HL-60/S4 treated with phorbol 12-myristate 13-acetate at 8.2 ng/mL for 4 days and 3 days (cell line): ENCODE measurements around the gene FLACC1.
"Not testable (repeated sequence)": the region's sequence is repeated elsewhere in the genome, so short reads cannot be mapped to it uniquely, and the experiment has no call there.

Experiments used
- in situ Hi-C: fragments of 300-500 bp; cut with MboI; formaldehyde crosslinking; loops from 2 replicates; pipeline ENCODE4 v1.15.0; 2022; ENCODE audit warnings: low sequenced_read_pairs

FLACC1 gene

GRCh38 chr2:201353116-201353515 is 4.0 kb downstream of the FLACC1 start:
- in situ Hi-C loops: no loop called here

- in situ Hi-C loops: no loop called here
These were observed 6.3 kb downstream of the FLACC1 start for GRCh38 chr2:201350879-201351278.

GRCh38 chr2:201349601-201350000 is 7.5 kb downstream of the FLACC1 start:
- in situ Hi-C loops: no loop called here

DNA sequence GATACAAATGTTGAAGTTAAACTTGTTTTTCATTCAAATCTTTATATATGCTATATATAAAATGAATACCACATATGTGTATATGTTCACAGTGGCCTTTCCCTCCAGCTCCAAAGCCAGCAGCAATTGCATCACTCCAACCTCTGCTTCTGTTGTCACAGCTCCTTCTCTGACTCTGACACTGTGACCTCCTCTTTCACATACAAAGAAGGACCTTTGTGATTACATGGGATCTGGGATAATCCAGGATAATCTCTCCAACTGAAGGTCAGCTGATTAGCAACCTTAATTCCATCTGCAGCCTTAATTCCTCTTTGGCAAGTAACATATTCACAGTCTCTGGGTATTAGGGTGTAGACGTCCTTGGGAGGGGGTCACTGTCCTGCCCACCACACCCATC is 8.4 kb downstream of the FLACC1 start:
- in situ Hi-C loops: no loop called here

DNA sequence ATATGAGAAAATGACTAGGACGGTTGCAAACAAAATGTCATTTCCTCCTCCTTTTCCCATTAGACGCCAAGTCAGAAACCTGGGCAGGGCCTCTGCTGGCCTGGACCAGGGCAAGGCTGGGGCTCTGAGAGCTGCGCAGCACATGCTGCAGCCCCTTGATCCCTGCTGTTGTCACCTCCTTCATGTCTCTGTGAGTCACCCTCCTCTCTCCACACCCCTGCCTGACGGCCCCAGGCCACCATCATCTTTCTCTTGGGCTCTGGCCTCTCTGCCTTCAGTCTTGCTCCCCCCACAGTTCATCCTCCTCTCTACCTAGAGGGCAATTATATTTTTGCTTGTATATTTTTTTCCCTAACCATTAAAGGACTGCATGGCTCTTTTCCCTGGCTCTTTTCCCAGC is 10.0 kb downstream of the FLACC1 start:
- in situ Hi-C loops: no loop called here

DNA sequence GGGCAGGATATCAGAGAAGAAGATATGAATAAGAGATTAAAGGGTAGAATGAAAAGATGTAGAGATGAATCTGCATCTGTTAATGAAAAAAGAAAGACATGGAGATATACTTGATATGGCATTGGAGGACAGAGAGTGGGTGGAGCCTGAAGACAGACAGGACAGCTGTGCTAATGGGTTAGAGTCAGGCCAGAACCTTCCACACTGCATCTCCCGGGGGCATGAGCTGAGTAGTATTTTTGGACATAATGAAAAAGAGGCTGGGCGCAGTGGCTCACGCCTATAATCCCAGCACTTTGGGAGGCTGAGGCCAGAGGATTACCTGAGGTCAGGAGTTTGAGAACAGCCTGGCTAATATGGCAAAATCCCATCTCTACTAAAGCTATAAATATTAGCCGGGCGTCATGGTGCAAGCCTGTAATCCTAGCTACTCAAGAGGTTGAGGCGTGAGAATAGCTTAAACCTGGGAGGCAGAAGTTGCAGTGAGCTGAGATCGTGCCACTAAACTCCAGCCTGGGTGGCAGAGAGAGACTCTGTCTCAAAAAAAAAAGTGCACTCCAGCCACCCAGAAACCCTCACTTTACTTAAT is 11.4 kb downstream of the FLACC1 start:
- in situ Hi-C loops: no loop called here

- in situ Hi-C loops: no loop called here
These were observed 12.3 kb downstream of the FLACC1 start for GRCh38 chr2:201344663-201345366.

GRCh38 chr2:201343559-201343958 is 13.6 kb downstream of the FLACC1 start:
- in situ Hi-C loops: no loop called here

- in situ Hi-C loops: no loop called here
These were observed 14.2 kb downstream of the FLACC1 start for GRCh38 chr2:201342923-201343322.

- in situ Hi-C loops: no loop called here
These were observed 27.7 kb downstream of the FLACC1 start for GRCh38 chr2:201329409-201329808.

GRCh38 chr2:201327678-201328077 is 29.5 kb downstream of the FLACC1 start:
- in situ Hi-C loops: no loop called here

DNA sequence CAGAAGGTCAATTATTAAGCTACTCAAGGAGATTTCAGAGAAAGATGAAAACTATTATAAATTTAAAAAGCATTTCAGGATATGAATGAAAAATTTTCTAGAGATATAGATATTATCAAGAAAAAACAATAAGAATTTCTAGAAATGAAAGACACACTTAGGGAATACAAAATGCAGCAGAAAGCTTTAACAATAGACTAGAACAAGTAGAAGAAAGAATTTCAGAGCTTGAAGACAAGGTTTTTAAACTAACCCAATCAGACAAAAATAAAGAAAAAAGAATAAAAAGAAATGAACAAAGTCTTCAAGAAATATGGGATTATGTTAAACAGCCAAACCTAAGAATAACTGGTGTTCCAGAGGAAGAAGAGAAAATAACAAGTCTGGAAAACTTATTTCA is 34.4 kb downstream of the FLACC1 start:
- in situ Hi-C loops: no loop called here

DNA sequence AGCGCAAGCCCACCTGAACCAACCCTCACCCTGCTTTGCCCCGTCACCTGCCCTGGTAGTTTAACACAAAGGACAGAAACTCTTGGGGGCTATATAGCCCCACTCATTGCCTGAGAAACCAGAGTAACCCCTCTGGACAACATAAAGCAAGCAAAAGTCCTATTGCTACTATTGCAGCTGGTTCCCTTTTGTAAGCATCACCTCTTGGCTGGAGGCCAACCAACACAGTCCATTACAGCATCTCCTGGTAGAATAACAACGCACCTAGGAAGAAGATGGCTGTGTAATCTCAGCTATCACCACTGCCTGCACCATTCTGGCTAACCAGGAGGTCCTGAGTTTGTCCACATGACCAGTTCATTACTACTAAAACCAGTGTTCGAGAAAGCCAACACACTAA is 36.4 kb downstream of the FLACC1 start:
- in situ Hi-C loops: no loop called here

DNA sequence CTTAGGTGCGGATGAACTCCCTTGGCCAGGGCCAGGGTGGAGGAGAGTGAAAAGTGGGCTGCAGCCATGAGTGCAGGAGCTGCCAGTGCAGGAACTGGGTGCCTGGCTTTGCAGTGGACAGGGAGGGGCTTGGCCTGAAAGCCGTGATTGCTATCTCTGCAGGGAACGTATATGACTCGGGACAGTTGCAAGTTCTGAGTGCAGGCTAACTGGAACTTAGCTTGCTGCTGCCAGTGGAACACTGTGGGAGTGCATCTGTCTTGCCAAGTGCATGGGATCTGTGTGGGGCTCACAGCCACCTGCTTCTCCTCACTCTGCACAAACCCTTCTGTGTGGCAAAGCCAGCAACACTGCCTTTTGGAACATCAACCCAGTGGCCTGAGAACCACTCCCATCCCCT is 36.9 kb downstream of the FLACC1 start:
- in situ Hi-C loops: no loop called here

- in situ Hi-C loops: no loop called here
These were observed 37.6 kb downstream of the FLACC1 start for GRCh38 chr2:201319511-201319910.

GRCh38 chr2:201313362-201313761 is 43.8 kb downstream of the FLACC1 start:
- in situ Hi-C loops: no loop called here

DNA sequence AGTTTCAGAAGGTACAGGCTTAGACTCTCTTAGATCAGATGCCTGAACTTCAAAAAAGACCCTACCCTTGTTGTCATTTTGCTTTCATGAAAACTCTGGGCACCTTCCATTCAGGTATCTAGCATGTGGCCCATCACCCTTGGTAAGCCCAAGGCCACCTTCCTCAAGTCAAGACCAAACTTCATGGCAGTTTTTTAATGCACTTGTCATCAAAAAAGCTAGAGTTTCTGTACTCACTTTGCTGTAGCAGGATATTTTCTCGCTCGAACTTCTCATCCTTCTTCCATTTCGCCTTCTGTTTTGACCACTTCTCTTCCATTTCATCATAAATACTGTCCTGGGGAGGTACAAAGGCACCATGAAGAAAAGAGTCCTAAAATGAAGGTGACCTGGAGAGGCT is 48.2 kb downstream of the FLACC1 start:
- in situ Hi-C loops: no loop called here

DNA sequence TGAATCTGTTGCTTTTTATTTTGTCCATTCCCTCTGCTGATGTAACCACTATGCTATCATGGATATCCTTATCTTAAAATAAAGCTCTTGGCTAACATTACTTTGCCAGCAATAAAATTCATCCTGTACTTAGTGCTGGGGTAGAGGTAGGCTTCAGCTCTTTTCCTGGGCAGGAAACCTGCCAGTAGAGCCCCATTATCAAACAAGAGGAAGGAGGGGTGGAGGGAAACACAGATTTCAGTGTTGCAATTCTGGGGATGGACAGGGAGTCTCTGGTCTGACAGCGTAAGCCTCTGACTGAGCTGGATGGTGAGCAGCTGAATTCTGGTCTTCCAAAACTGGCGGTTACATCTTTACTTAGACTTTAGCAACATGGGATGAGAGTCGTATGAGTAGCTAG is 49.3 kb downstream of the FLACC1 start:
- in situ Hi-C loops: no loop called here

GRCh38 chr2:201299929-201300328 is 57.2 kb downstream of the FLACC1 start:
- in situ Hi-C loops: not testable (repeated sequence)

GRCh38 chr2:201298462-201299052 is 58.6 kb downstream of the FLACC1 start:
- in situ Hi-C loops: no loop called here

- in situ Hi-C loops: not testable (repeated sequence)
These were observed 66.5 kb downstream of the FLACC1 start for GRCh38 chr2:201290457-201291148.

GRCh38 chr2:201285499-201285898 is 71.6 kb downstream of the FLACC1 start:
- in situ Hi-C loops: no loop called here
